HK-2 (cell line): ENCODE measurements around the gene TLE6.
"Not testable (repeated sequence)": the region's sequence is repeated elsewhere in the genome, so short reads cannot be mapped to it uniquely, and the experiment has no call there.

Experiments used
- DNase-seq: peaks from one replicate; pipeline ENCODE4 v3.0.0-alpha.2; 2018; ENCODE audit not compliant: unreplicated experiment

Gene TLE6

DNA sequence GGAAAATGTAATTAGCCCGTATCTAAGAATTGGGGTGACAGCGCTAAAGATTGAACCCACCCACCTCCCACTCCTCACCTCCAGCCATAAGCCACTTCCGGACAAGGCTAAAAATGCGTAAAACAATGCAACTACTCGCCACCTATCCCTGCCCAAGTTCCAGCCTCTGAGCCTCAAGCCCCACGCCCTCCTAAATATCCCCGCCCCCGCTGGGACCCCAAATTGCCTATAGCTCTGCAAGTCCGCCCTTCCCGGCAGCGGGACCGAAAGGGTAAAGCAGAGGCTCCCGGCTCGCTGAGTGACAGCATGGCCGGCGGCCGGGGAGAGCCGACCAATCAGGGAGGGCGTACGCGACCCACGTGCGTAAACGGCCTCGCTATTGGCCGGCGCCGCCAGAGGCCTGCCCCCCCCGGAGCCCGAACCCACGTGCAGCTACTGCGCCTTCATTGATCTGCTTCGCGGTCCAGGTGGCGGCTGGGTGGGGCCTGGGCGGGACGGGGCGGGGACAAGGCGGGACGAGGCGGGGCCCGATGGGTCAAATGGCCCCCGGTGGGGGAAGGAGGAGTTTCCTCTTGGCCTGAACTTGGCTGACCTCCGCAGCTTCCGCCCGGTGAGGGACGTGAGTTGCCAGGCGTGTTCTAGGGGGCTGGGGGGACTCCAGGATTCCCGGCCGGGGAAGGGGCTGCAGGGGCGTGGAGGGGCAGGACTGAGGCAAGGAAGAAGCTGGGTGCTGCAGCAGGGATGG, at the start of gene TLE6:
Gene TLE6, plus strand, starts transcription at position 564 of the 745 bp plus-strand sequence. CDS start 670 bp downstream, outside the sequence.
- DNase-seq: peak; percentile 97

- no peak for DNase-seq
These were observed 43.9 kb upstream of the TLE6 start for GRCh38 chr19:2933490-2933910.

- DNase-seq: not testable (repeated sequence)
These were observed 41.5 kb upstream of the TLE6 start for GRCh38 chr19:2935863-2936262.

- no peak for DNase-seq
These were observed 34.3 kb upstream of the TLE6 start for GRCh38 chr19:2942928-2943640.

GRCh38 chr19:2944403-2944774, 33.0 kb upstream of the TLE6 start:
- DNase-seq: no peak

DNA sequence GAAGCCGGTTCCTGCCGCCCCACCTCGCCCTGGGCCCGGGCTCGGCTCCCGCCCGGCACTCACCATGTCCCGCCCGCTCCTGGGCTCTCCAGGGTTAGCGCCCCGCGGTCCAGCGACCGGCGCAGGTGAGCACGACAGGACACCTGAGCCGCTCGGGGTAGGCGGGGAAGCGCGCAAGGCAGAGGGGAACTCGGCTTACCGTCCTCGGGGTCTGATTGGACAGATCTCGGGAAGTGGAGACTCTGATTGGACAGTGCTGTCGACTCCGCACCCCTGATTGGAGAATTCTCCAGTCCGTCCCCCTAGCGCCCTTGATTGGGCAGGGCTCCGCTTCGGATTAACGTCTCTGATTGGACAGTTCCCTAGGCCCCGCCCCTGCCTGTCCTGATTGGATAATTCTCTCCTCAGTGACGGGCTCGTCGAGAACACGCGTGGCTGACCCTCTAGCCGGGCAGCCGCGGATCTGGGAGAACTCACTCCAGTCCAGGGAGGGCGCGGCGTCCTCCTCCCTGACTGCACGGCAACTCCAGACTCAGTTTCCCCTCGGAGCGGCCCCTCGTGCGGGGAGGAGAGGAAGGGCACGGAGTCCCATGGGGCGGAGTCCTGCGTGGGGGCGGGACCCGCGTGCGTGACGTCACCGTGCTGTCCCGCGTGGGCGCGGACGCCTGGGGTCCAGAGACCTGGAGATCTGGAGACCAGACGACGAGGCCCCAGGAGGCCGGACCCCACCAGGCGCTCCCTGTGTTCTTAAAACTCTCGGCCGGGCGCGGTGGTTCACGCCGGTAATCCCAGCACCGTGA, 32.4 kb upstream of the TLE6 start, which contains the start of gene ZNF77:
Gene ZNF77, minus strand, starts transcription at position 197 of the 800 bp plus-strand sequence. Its CDS starts 131 bp downstream, at position 66.
- peak; percentile 98 for DNase-seq

DNA sequence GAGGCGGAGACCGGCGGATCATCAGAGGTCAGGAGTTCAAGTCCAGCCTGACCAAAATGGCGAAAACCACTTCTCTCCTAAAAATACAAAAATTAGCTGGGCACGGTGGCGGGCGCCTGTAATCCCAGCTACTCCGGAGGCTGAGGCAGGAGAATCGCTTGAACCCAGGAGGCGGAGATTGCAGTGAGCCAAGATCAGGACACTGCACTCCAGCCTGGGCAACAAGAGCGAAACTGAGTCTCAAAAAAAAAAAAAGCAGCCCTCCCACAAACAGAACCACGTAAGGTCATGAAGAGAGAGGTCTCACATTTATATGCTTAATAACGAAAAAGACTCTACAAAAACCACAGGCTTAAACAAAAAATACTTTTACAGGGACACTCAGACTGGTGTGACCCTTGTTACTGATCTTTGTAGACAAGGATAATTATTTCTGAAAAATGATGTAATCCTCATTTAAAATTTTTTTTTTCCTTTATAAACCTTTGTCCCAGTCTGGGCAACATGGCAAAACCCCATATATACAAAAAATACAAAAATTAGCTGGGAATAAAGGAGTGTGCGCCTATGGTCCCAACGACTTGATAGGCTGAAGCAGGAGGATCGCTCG, 31.7 kb upstream of the TLE6 start:
- no peak for DNase-seq

DNA sequence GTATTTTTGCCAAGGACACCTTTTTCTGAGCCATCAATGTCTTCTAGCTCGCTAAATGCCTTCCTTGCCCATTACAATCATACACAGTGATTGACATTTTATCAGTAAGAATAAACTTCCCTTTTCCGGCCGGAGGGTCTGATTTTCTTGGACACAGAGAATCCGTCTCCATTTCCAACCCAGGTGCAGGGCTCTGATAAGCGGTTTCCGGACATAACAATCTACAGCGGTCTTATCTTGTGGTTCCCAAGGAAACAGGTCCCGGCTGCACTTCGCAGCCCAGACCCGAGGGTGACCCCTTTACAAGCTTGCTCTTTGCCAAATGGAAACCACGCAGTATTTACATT, 27.5 kb upstream of the TLE6 start:
- no peak for DNase-seq

- peak; percentile 100 for DNase-seq
These were observed 26.9 kb upstream of the TLE6 start for GRCh38 chr19:2950286-2951124.

- DNase-seq: no peak
These were observed 24.3 kb upstream of the TLE6 start for GRCh38 chr19:2952953-2953481.

DNA sequence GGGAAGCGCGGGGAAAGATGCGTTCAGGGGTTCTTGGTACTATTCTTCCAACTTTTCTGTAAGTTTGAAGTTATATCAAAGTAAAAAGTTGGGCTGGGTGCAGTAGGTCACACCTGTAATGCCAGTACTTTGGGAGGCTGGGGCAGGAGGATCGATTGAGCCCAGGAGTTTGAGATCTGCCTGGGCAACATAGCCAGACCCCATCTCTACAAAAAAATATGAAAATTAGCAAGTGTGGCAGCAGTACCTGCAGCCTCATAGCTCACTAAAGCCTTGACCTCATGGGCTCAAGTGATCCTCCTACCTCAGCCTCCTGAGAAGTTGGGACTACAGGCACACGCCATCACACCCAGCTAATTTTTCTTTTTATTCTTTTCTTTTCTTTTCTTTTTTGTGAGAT, 20.2 kb upstream of the TLE6 start:
- no peak for DNase-seq

DNA sequence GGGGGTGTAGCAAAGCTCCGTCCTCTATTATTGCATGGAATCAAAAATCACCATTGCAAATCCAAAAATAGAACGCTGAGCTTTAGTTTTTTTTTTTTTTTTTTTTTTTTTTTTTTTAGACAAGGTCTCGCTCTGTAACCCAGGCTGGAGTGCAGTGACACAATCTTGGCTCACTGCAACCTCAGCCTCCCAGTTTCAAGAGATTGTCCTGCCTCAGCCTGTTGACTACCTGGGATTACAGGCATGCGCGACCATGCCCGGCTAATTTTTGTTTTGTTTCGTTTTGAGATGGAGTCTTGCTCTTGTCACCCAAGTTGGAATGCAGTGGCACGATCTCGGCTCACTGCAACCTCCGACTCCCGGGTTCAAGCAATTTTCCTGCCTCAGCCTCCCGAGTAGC, 17.2 kb upstream of the TLE6 start:
- DNase-seq: no peak

GRCh38 chr19:2962018-2962670, 15.2 kb upstream of the TLE6 start:
- peak; percentile 41 for DNase-seq

DNA sequence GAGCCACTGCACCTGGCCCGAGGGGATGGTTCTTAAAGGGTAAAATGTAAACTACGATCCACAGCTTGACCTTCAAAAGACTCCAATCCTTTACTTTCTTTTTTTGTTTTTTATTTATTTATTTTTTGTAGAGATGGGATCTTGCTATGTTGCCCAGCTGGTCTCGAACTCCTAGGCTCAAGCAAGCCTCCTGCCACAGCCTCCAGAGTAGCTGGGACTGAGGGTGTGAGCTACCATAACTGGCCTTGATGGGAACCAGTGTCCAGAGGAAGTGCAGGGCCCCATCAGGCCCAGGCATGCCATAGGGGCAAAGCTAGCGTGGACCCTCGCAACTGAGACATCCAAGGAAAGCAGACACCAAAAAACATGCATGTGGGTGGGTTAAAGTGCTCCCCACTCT, 14.2 kb upstream of the TLE6 start:
- no peak for DNase-seq

GRCh38 chr19:2963631-2964030, 13.7 kb upstream of the TLE6 start:
- not testable (repeated sequence) for DNase-seq

DNA sequence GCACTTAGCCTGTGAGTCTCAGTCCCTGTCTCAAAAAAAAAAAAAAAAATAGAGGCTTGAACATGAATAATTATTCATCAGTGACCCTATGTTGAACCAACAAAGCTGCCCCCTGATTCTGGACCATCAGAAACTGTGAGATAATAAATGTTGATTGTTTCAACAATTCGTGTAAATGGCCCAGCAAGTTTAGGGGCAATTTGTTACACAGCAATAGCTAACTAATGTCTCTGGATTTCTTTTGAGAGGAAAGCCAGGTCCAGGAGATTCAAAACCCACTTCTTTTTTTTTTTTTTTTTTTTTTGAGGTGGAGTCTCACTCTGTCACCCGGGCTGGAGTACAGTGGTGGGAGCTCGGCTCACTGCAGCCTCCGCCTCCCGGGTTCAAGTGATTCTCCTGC, 12.5 kb upstream of the TLE6 start:
- no peak for DNase-seq

DNA sequence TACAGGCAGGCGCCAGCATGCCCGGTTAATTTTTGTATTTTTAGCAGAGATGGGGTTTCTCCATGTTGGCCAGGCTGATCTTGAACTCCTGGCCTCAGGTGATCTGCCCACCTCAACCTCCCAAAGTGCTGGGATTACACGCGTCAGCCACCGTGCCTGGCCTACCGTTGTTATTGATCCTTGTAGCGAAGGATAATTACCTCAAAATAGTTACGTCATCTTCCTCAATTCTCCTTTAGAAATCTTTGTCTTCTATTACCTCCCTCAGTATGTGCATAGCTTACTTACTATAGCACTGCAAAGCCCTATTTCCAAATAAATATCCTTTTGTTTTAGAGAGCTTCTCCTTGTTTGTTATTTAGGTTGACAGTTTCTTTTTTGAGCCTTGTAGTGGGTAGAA, 9.4 kb upstream of the TLE6 start:
- DNase-seq: no peak

- no peak for DNase-seq
These were observed 8.3 kb upstream of the TLE6 start for GRCh38 chr19:2969104-2969504.

GRCh38 chr19:2970201-2970835, 7.0 kb upstream of the TLE6 start:
- peak; percentile 28 for DNase-seq

DNA sequence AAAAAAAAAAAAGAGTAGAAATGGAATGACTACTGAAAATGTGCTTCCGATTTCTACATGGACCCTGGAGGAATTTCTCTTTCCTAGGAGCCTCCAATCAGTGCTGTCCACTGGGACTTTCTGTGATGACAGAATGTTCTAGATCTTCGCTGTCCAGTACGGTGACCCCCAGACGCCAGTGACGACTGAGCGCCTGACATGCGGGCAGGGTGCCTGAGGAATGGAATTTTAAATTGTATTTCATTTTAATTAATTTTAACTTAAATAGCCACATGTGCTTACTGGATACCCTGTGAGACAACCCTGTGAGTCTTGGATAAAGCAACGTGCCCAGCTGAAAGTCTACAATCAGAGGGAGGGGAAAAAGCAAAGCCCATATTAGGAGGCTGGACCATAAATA, 4.1 kb upstream of the TLE6 start:
- DNase-seq: no peak
